Nephron (organoid): ENCODE measurements around the gene GP1BA.
A peak's percentile ranks its signal among the peaks of the same experiment; 100 is the strongest.
"Not testable (repeated sequence)": the region's sequence is repeated elsewhere in the genome, so short reads cannot be mapped to it uniquely, and the experiment has no call there.

Source experiments
- H3K27ac Mint-ChIP-seq, 3 experiments: 2 replicates each; pipeline ENCODE4 v1.8.0; 2020; ENCODE audit warnings: mixed read lengths in 3 of 3, mild to moderate bottlenecking in 2 of 3, moderate library complexity in 1 of 3
- H3K27me3 Mint-ChIP-seq: 2 replicates; pipeline ENCODE4 v1.8.0; 2021; ENCODE audit warnings: low read depth, mild to moderate bottlenecking, moderate library complexity, mixed read lengths
- H3K36me3 Mint-ChIP-seq: 2 replicates; pipeline ENCODE4 v1.8.0; 2020; ENCODE audit warnings: low read depth, mixed read lengths
- H3K4me1 Mint-ChIP-seq: 2 replicates; pipeline ENCODE4 v1.8.0; 2020; ENCODE audit warnings: mixed read lengths
- H3K4me3 Mint-ChIP-seq, 3 experiments: 2 replicates each; pipeline ENCODE4 v1.8.0; 2020; ENCODE audit warnings: mild to moderate bottlenecking in 3 of 3, mixed read lengths in 3 of 3, moderate library complexity in 2 of 3
- H3K9me3 Mint-ChIP-seq: 2 replicates; pipeline ENCODE4 v1.8.0; 2020; ENCODE audit warnings: mixed read lengths
- CTCF ChIP-seq, 3 experiments: fragments of 200-600 bp; sonication (generic); IDR thresholded peaks; one replicate each; pipeline ENCODE4 v1.5.0; 2021; ENCODE audit warnings: antibody characterized with exemption in 3 of 3; ENCODE audit not compliant: unreplicated experiment in 3 of 3

GP1BA gene

GRCh38 chr17:4903051-4903818 lies 28.8 kb upstream of the GP1BA start, which contains the start of gene CHRNE:
CHRNE (minus strand) TSS chr17:4903098; CDS start chr17:4903063, 35 bp downstream.
- Mint-ChIP-seq H3K27me3 (no peaks in the 10 kb centered on the region), H3K36me3 (peaks cover 6% of the 10 kb centered on the region), H3K9me3 (no peaks in the 10 kb centered on the region), H3K27ac (peak within 1 kb of the TSS; percentile 10 to 41 (median 12)), H3K4me1 (peaks cover 15% of the 10 kb centered on the region), H3K4me3 (peak within 1 kb of the TSS in 1 of 3 experiments; percentile 20)
- TF ChIP-seq CTCF (IDR thresholded peaks at IDR 0.05; ENCODE audit: unreplicated experiment in 3 of 3), result peak; percentile 74 to 80 (median 75)

GRCh38 chr17:4906642-4907041 lies 25.4 kb upstream of the GP1BA start:
- not testable (repeated sequence) for H3K27me3 Mint-ChIP-seq, H3K9me3 Mint-ChIP-seq, H3K4me3 Mint-ChIP-seq, H3K36me3 Mint-ChIP-seq
- H3K4me1 Mint-ChIP-seq, result peaks cover 15% of the 10 kb centered on the region
- H3K27ac Mint-ChIP-seq, result peak overlapping the region in 2 of 3 experiments; percentile 29 to 40

GRCh38 chr17:4908301-4908700 lies 23.8 kb upstream of the GP1BA start:
- TF ChIP-seq CTCF (IDR thresholded peaks at IDR 0.05; ENCODE audit: unreplicated experiment in 3 of 3), result no peak
- Mint-ChIP-seq H3K9me3 (no peaks in the 10 kb centered on the region), H3K36me3 (no peaks in the 10 kb centered on the region), H3K4me3 (no peak overlapping the region), H3K4me1 (peaks cover 3% of the 10 kb centered on the region), H3K27ac (no peak overlapping the region), H3K27me3 (no peaks in the 10 kb centered on the region)

DNA sequence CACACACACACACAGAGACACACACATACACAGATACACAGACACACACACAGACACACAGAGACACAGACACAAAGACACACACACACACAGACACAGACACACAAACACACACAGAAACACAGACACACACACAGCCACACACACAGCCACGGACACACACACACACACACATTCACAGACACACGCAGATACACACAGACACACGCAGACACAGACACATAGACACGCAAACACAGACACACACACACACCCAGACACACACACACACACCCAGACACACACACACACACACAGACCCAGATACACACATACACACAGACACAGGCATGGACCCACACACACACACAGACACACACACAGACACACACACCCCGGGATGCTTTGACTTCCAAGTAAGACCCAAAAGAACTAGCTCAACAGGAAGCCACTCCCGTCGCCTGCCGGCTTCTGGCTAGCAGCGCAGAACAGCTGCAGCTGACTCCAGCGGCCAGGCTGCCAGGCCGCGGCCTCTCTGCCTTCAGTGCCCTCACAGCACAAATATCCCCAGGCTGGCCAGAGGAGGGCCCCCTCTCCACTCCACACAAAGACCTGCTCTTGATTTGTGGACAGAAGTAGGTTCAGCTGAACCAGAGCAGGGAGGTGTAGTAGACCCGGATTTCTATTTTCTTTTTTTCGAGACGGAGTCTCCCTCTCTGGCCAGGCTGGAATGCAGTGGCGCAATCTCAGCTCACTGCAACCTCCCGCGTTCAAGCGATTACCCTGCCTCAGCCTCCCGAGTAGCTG lies 23.2 kb upstream of the GP1BA start:
- peak; percentile 74 to 80 (median 78) for TF ChIP-seq CTCF (IDR thresholded peaks at IDR 0.05; ENCODE audit: unreplicated experiment in 3 of 3)
- Mint-ChIP-seq H3K4me3 (no peak overlapping the region), H3K27me3 (no peaks in the 10 kb centered on the region), H3K27ac (no peak overlapping the region), H3K9me3 (no peaks in the 10 kb centered on the region), H3K36me3 (no peaks in the 10 kb centered on the region), H3K4me1 (peaks cover 1% of the 10 kb centered on the region)

DNA sequence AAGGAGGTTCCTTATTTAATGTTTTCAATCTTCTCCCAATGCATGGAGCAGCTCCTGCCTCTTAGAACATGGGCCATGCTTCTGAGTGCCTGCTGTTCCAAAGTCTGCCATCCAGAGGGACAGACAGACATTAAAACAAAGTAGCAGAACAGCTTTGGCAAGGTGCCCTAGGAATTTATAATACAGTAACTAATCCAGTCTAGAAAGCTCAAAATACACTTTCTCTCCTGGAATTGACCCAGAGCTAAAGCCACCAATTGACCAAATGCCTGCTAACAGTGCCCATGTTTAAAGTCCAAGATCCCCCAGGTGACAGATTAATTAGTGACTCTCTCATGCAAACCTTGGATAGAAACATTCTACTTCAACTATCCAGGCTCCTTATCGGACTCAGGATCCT lies 18.1 kb upstream of the GP1BA start:
- peak overlapping the region; percentile 82 to 88 (median 84) for H3K27ac Mint-ChIP-seq
- no peak for TF ChIP-seq CTCF (IDR thresholded peaks at IDR 0.05; ENCODE audit: unreplicated experiment in 3 of 3)
- no peaks in the 10 kb centered on the region for H3K36me3 Mint-ChIP-seq
- H3K27me3 Mint-ChIP-seq, result no peaks in the 10 kb centered on the region
- no peaks in the 10 kb centered on the region for H3K9me3 Mint-ChIP-seq
- H3K4me1 Mint-ChIP-seq, result peaks cover 4% of the 10 kb centered on the region
- H3K4me3 Mint-ChIP-seq, result no peak overlapping the region

DNA sequence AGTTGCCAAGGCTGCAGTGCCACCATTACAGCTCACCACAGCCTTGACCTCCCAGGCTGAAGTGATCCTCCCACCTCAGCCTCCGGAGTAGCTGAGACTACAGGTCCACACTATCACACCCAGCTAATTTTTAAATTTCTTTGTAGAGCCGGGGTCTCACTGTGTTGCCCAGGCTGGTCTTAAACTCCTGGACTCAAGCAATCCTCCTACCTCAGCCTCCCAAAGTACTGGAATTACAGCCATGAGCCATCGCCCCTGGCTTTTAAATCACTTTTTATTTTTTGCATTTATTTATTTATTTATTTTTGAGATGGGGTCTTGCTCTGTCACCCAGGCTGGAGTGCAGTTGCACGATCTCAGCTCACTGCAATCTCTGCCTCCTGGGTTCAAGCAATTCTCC lies 17.5 kb upstream of the GP1BA start:
- not testable (repeated sequence) for H3K27ac Mint-ChIP-seq, H3K4me1 Mint-ChIP-seq, H3K27me3 Mint-ChIP-seq, H3K9me3 Mint-ChIP-seq, H3K36me3 Mint-ChIP-seq, H3K4me3 Mint-ChIP-seq
